Endothelial cell of umbilical vein (primary cell): ENCODE measurements around the gene MPDZ. TPM values are rescaled to one million over a fixed set of nuclear protein-coding genes. Genes with fewer than 3 reads are reported as not detected.

Experiments
- BruUV-seq: library from RNA; stranded (reverse); fragments of 400-500 nt; replicated peaks from 2 replicates; lab custom pipeline; 2021; lab: Mats Ljungman, UMichigan
- CTCF ChIA-PET: fragments of 300-600, 350-600 bp; sonication (Branson Sonifier 250); formaldehyde crosslinking; loops from one replicate; lab custom pipeline; 2021; ENCODE audit warnings: antibody characterized with exemption, inconsistent platforms; lab: Charles Lee
- POLR2A ChIA-PET: fragments of 300-600, 350-600 bp; sonication (Branson Sonifier 250); formaldehyde crosslinking; loops from one replicate; lab custom pipeline; 2021; ENCODE audit warnings: antibody characterized with exemption, inconsistent platforms; lab: Charles Lee
- DNase-seq: peaks from one replicate; pipeline ENCODE4 v3.0.0-alpha.2; 2011; ENCODE audit warnings: low read depth, low spot score
- FAIRE-seq: peaks from 2 replicates; lab custom pipeline; 2011; peaks lifted over from hg19 to GRCh38; lab: Jason Lieb, UNC
- H2AFZ ChIP-seq: 2 replicates; pipeline ENCODE4 v1.6.0; 2012; ENCODE audit warnings: low read depth, low read length, control low read depth, inconsistent platforms
- H3K27ac ChIP-seq: 2 replicates; pipeline ENCODE4 v1.5.1; 2011; ENCODE audit warnings: low read depth, mild to moderate bottlenecking, control low read depth, low read length, moderate library complexity; ENCODE audit not compliant: insufficient read depth
- H3K27me3 ChIP-seq, 2 experiments: 2 replicates each; pipeline versions ENCODE4 v1.6.0 to v1.6.1; 2011; ENCODE audit warnings: low read length in 2 of 2, mixed read lengths in 1 of 2; ENCODE audit not compliant: control insufficient read depth in 2 of 2, insufficient read depth in 2 of 2
- H3K36me3 ChIP-seq, 2 experiments: 2 replicates in 1 of 2; 3 replicates in 1 of 2; pipeline ENCODE4 v1.5.1; 2011; ENCODE audit warnings: low read length in 2 of 2, mild to moderate bottlenecking in 1 of 2, moderate library complexity in 1 of 2; ENCODE audit not compliant: control insufficient read depth in 2 of 2, insufficient read depth in 2 of 2; ENCODE audit errors: extremely low read depth in 1 of 2
- H3K4me1 ChIP-seq: 3 replicates; pipeline ENCODE4 v1.5.1; 2011; ENCODE audit warnings: mild to moderate bottlenecking, low read length; ENCODE audit not compliant: control insufficient read depth, insufficient read depth; ENCODE audit errors: extremely low read depth
- H3K4me2 ChIP-seq: 2 replicates; pipeline ENCODE4 v1.6.1; 2011; ENCODE audit warnings: low read length, control low read depth, mixed read lengths; ENCODE audit not compliant: insufficient read depth
- H3K4me3 ChIP-seq, 3 experiments: fragments of 200-600 bp in 1 of 3; sonication (generic), shearing (Covaris generic) in 1 of 3; replicated peaks in 1 of 3; 2 replicates each; pipeline ENCODE4 v1.5.1; 2011 to 2016; ENCODE audit warnings: control low read depth in 3 of 3, low read length in 3 of 3, mild to moderate bottlenecking in 2 of 3, inconsistent platforms in 1 of 3, low read depth in 1 of 3, moderate library complexity in 1 of 3; ENCODE audit not compliant: insufficient read depth in 1 of 3
- H3K79me2 ChIP-seq: 2 replicates; pipeline ENCODE4 v1.6.0; 2012; ENCODE audit warnings: low read length, inconsistent platforms; ENCODE audit not compliant: control insufficient read depth, insufficient read depth
- H3K9ac ChIP-seq: replicated peaks from 2 replicates; pipeline ENCODE3; 2011; ENCODE audit warnings: low read length, control low read depth; ENCODE audit not compliant: insufficient read depth; ENCODE audit errors: extremely low read depth
- H3K9me1 ChIP-seq: replicated peaks from 3 replicates; pipeline ENCODE4 v1.6.0; 2011; ENCODE audit warnings: mild to moderate bottlenecking, low read length; ENCODE audit not compliant: control insufficient read depth, insufficient read depth; ENCODE audit errors: extremely low read depth
- H3K9me3 ChIP-seq: replicated peaks from 2 replicates; pipeline ENCODE4 v1.5.1; 2012; ENCODE audit warnings: low read length, inconsistent platforms; ENCODE audit not compliant: control insufficient read depth, insufficient read depth
- H4K20me1 ChIP-seq: replicated peaks from 2 replicates; pipeline ENCODE3; 2011; ENCODE audit warnings: mild to moderate bottlenecking, low read length; ENCODE audit not compliant: control insufficient read depth, insufficient read depth; ENCODE audit errors: extremely low read depth
- CTCF ChIP-seq, 2 donors: IDR thresholded peaks; 1 replicate in 1 of 2; 2 replicates in 1 of 2; pipeline ENCODE4 v1.5.1; 2011; ENCODE audit warnings: low read length in 2 of 2, mild to moderate bottlenecking in 2 of 2, moderate library complexity in 2 of 2, control low read depth in 1 of 2, inconsistent platforms in 1 of 2, low read depth in 1 of 2; ENCODE audit not compliant: insufficient read depth in 1 of 2; ENCODE audit errors: extremely low read depth in 1 of 2
- EZH2 ChIP-seq: IDR thresholded peaks from 2 replicates; pipeline ENCODE4 v1.6.1; 2012; ENCODE audit warnings: borderline replicate concordance, low read depth, mild to moderate bottlenecking, moderate library complexity, low read length, inconsistent platforms; ENCODE audit not compliant: severe bottlenecking
- FOS ChIP-seq: IDR thresholded peaks from 2 replicates; pipeline ENCODE4 v1.6.1; 2011; ENCODE audit warnings: mild to moderate bottlenecking, low read length, moderate library complexity, borderline replicate concordance; ENCODE audit not compliant: insufficient read depth
- GATA2 ChIP-seq: IDR thresholded peaks from 2 replicates; pipeline ENCODE4 v1.7.0; 2011; ENCODE audit warnings: low read depth, mild to moderate bottlenecking, moderate library complexity, mixed read lengths, low read length; ENCODE audit not compliant: insufficient read length, insufficient read depth
- JUN ChIP-seq: IDR thresholded peaks from 2 replicates; pipeline ENCODE4 v1.6.1; 2011; ENCODE audit warnings: borderline replicate concordance, low read depth; ENCODE audit not compliant: insufficient read length, insufficient read depth
- MAX ChIP-seq: IDR thresholded peaks from 2 replicates; pipeline ENCODE4 v1.6.1; 2011; ENCODE audit not compliant: insufficient read depth, insufficient read length
- MYC ChIP-seq: IDR thresholded peaks from one replicate; pipeline ENCODE4 v1.6.1; 2011; ENCODE audit warnings: mild to moderate bottlenecking, low read depth, low read length
- POLR2A ChIP-seq: IDR thresholded peaks from 2 replicates; pipeline ENCODE4 v1.6.1; 2012; ENCODE audit warnings: low read depth, mild to moderate bottlenecking, control low read depth, low read length
- POLR2AphosphoS5 ChIP-seq: IDR thresholded peaks from 2 replicates; pipeline ENCODE4 v1.6.1; 2012; ENCODE audit warnings: low read depth, mild to moderate bottlenecking, control low read depth, low read length, moderate library complexity; ENCODE audit not compliant: insufficient read depth
- dilution Hi-C: fragments of 300-500 bp; cut with MboI; formaldehyde crosslinking; loops from one replicate; pipeline ENCODE4 v1.15.0; 2019; ENCODE audit warnings: low sequenced_read_pairs; ENCODE audit not compliant: extremely low pct_ligation_motif_present
- intact Hi-C: fragments of 100-400 bp; cut with micrococcal nuclease; formaldehyde crosslinking; loops from one replicate; pipeline ENCODE4 v1.10.0; 2022
- polyA plus RNA-seq, 4 experiments: library from polyadenylated mRNA; depleted of rRNA in 3 of 4; stranded (reverse) in 3 of 4; unstranded in 1 of 4; fragments of >200 nt; gene quantifications; 2 replicates each; pipeline versions ENCODE4 v1.2.1 to v1.2.3, GENCODE V29; 2011 to 2012; ENCODE audit warnings: missing spikeins in 1 of 4
- total RNA-seq: library from RNA; stranded (reverse); gene quantifications from 2 replicates; pipeline ENCODE4 v1.2.3, GENCODE V29; 2021

MPDZ gene
- total and polyA plus RNA-seq, 2 donors (not counting 3 experiments of a cell fraction or from before 2014, with no cell fraction given): 22.3 to 54.4 TPM

- H3K4me1 ChIP-seq: no peaks in the 10 kb centered on the region
- no peak for FAIRE-seq
- H2AFZ ChIP-seq: no peak overlapping the region
- H3K9me1 ChIP-seq: no peaks in the 10 kb centered on the region
- no peak overlapping the region for H3K4me2 ChIP-seq
- H3K4me3 ChIP-seq: no peak overlapping the region
- POLR2A ChIA-PET: no interaction called here
- no peaks in the 10 kb centered on the region for H4K20me1 ChIP-seq
- H3K79me2 ChIP-seq: no peaks in the 10 kb centered on the region
- peaks cover 4% of the 10 kb centered on the region in 2 experiments for H3K36me3 ChIP-seq
- dilution Hi-C loops (no loop called here), intact Hi-C loops (no loop called here)
- no peak overlapping the region for H3K9ac ChIP-seq
- BruUV-seq: no TSS peak
- TF ChIP-seq EZH2: no peak
- H3K27ac ChIP-seq: no peak overlapping the region
- no peaks in the 10 kb centered on the region for H3K9me3 ChIP-seq
- CTCF ChIA-PET: interaction anchor here (1.2 to 1.5 kb wide), 2 partner anchors 8 to 29 kb away, joined by 3 to 5 read pairs; no protein-coding TSS in a partner anchor
- H3K27me3 ChIP-seq: no peaks in the 10 kb centered on the region
- DNase-seq: no peak
Observed at GRCh38 chr9:13158986-13159385, 120.5 kb downstream of the MPDZ start.

- TF ChIP-seq FOS (no peak), EZH2 (no peak), JUN (no peak), MAX (no peak), POLR2AphosphoS5 (no peak), GATA2 (no peak), MYC (no peak), CTCF (IDR thresholded peaks at IDR 0.05; ENCODE audit: extremely low read depth in 1 of 2, insufficient read depth in 1 of 2, low read depth in 1 of 2, low read length in 2 of 2) (no peak), POLR2A (no peak)
- FAIRE-seq: no peak
Observed at GRCh38 chr9:13151489-13151888, 128.0 kb downstream of the MPDZ start.

More at GRCh38 chr9:13151489-13151888, 128.0 kb downstream of the MPDZ start:
- H3K9ac ChIP-seq: no peak overlapping the region
- H3K9me3 ChIP-seq: no peaks in the 10 kb centered on the region
- H3K4me3 ChIP-seq: no peak overlapping the region
- peaks cover 5 to 7% of the 10 kb centered on the region in 2 experiments for H3K36me3 ChIP-seq
- no TSS peak for BruUV-seq
- POLR2A ChIA-PET: no interaction called here
- H3K79me2 ChIP-seq: no peaks in the 10 kb centered on the region
- CTCF ChIA-PET: interaction anchor here (1.6 kb wide), 2 partner anchors 8 to 62 kb away, joined by 3 to 5 read pairs; no protein-coding TSS in a partner anchor
- H4K20me1 ChIP-seq: no peaks in the 10 kb centered on the region
- DNase-seq: no peak
- H3K4me2 ChIP-seq: no peak overlapping the region
- H3K27ac ChIP-seq: no peak overlapping the region
- no peaks in the 10 kb centered on the region for H3K9me1 ChIP-seq
- intact Hi-C loops: no loop called here
- no peaks in the 10 kb centered on the region for H3K27me3 ChIP-seq
- no peaks in the 10 kb centered on the region for H3K4me1 ChIP-seq
- dilution Hi-C loops: no loop called here
- H2AFZ ChIP-seq: no peak overlapping the region
